ENCODE measurements around the gene ISCA2. TPM values are rescaled to one million over a fixed set of nuclear protein-coding genes. Genes with fewer than 3 reads are reported as not detected.
"Not testable (repeated sequence)": the region's sequence is repeated elsewhere in the genome, so short reads cannot be mapped to it uniquely, and the experiment has no call there.

The ISCA2 gene
- 10 to 100 TPM in 1 of 2 donors, 1 to 10 TPM in 1; 9.3 to 12.9 TPM for total RNA-seq
- long read RNA-seq, donor 1, partial matches to known transcripts = 2 of 7 reads
- long read RNA-seq, donor 1, other reads (novel, unspliced or antisense) = 0 of 7 reads
- long read RNA-seq, donor 2, transcript ISCA2-204 (4 exons, 2,626 nt) = major isoform, 16 of 23 reads
- long read RNA-seq, donor 2, partial matches to known transcripts = 5 of 23 reads
- long read RNA-seq, donor 2, other reads (novel, unspliced or antisense) = 0 of 23 reads

- intact Hi-C loops (cut with DNase I) = no loop called here
- DNase-seq (ENCODE audit: low spot score) = peak; percentile 100
Measured at GRCh38 chr14:74493343-74494261, at the start of gene ISCA2. ISCA2 (plus strand) TSS chr14:74493765; CDS start chr14:74493775, 10 bp downstream.

- no peak for DNase-seq (ENCODE audit: low spot score)
Measured at GRCh38 chr14:74444866-74445265, 48.7 kb upstream of the ISCA2 start.

GRCh38 chr14:74454397-74454796 lies 39.2 kb upstream of the ISCA2 start:
- intact Hi-C loops (cut with DNase I); DNase-seq (ENCODE audit: low spot score): not testable (repeated sequence)

More at GRCh38 chr14:74444866-74445265, 48.7 kb upstream of the ISCA2 start:
- intact Hi-C loops (cut with DNase I) = no loop called here

GRCh38 chr14:74456684-74457564 lies 36.6 kb upstream of the ISCA2 start:
- no peak for DNase-seq (ENCODE audit: low spot score)

GRCh38 chr14:74457565-74457895 lies 36.0 kb upstream of the ISCA2 start:
- no peak for DNase-seq (ENCODE audit: low spot score)
- intact Hi-C loops (cut with DNase I) = no loop called here

More at GRCh38 chr14:74456684-74457564, 36.6 kb upstream of the ISCA2 start:
- intact Hi-C loops (cut with DNase I) = no loop called here

GRCh38 chr14:74459289-74459946 lies 34.1 kb upstream of the ISCA2 start:
- DNase-seq (ENCODE audit: low spot score) = no peak
- intact Hi-C loops (cut with DNase I) = no loop called here

GRCh38 chr14:74459976-74460375 lies 33.6 kb upstream of the ISCA2 start:
- no peak for DNase-seq (ENCODE audit: low spot score)
- intact Hi-C loops (cut with DNase I) = loop anchor here in 1 of 2 donors (10.0 kb wide), 1 partner anchor 95 kb away; no protein-coding TSS in a partner anchor

GRCh38 chr14:74462993-74463392 lies 30.6 kb upstream of the ISCA2 start:
- intact Hi-C loops (cut with DNase I) = loop anchor here in 1 of 2 donors (10.0 kb wide), 1 partner anchor 98 kb away; no protein-coding TSS in a partner anchor

GRCh38 chr14:74463697-74464096 lies 29.9 kb upstream of the ISCA2 start:
- no peak for DNase-seq (ENCODE audit: low spot score)
- intact Hi-C loops (cut with DNase I) = loop anchor here in 1 of 2 donors (10.0 kb wide), 1 partner anchor 99 kb away; no protein-coding TSS in a partner anchor

More at GRCh38 chr14:74462993-74463392, 30.6 kb upstream of the ISCA2 start:
- DNase-seq (ENCODE audit: low spot score) = no peak

- no peak for DNase-seq (ENCODE audit: low spot score)
- intact Hi-C loops (cut with DNase I) = loop anchor here in 1 of 2 donors (10.0 kb wide), 1 partner anchor 100 kb away; no protein-coding TSS in a partner anchor
Measured at GRCh38 chr14:74464785-74465184, 28.8 kb upstream of the ISCA2 start.

- intact Hi-C loops (cut with DNase I) = loop anchor here in 1 of 2 donors (10.0 kb wide), 1 partner anchor 101 kb away; no protein-coding TSS in a partner anchor
- DNase-seq (ENCODE audit: low spot score) = no peak
Measured at GRCh38 chr14:74465335-74465734, 28.2 kb upstream of the ISCA2 start.

GRCh38 chr14:74468513-74468912 lies 25.1 kb upstream of the ISCA2 start:
- intact Hi-C loops (cut with DNase I) = loop anchor here in 1 of 2 donors (10.0 kb wide), 1 partner anchor 104 kb away; no protein-coding TSS in a partner anchor
- DNase-seq (ENCODE audit: low spot score) = no peak

GRCh38 chr14:74469548-74470518 lies 23.7 kb upstream of the ISCA2 start:
- intact Hi-C loops (cut with DNase I) = loop anchor here in 1 of 2 donors (10.0 kb wide), 1 partner anchor 105 kb away; no protein-coding TSS in a partner anchor
- no peak for DNase-seq (ENCODE audit: low spot score)

- intact Hi-C loops (cut with DNase I) = no loop called here
- no peak for DNase-seq (ENCODE audit: low spot score)
Measured at GRCh38 chr14:74472601-74473000, 21.0 kb upstream of the ISCA2 start.

- no peak for DNase-seq (ENCODE audit: low spot score)
- intact Hi-C loops (cut with DNase I) = no loop called here
Measured at GRCh38 chr14:74474376-74474775, 19.2 kb upstream of the ISCA2 start.

GRCh38 chr14:74475678-74476077 lies 17.9 kb upstream of the ISCA2 start:
- DNase-seq (ENCODE audit: low spot score) = no peak
- intact Hi-C loops (cut with DNase I) = loop anchor here in 1 of 2 donors (5.0 kb wide), 1 partner anchor 118 kb away; no protein-coding TSS in a partner anchor

- intact Hi-C loops (cut with DNase I) = loop anchor here in 1 of 2 donors (5.0 kb wide), 1 partner anchor 119 kb away; no protein-coding TSS in a partner anchor
- no peak for DNase-seq (ENCODE audit: low spot score)
Measured at GRCh38 chr14:74476107-74476506, 17.5 kb upstream of the ISCA2 start.
